Tibial nerve (tissue), 3 donors: ENCODE results near the gene SPRN.
"Not testable (repeated sequence)": the region's sequence is repeated elsewhere in the genome, so short reads cannot be mapped to it uniquely, and the experiment has no call there.

Experiments
- CTCF ChIP-seq, 5 experiments: fragments of 200-600 bp in 3 of 5; fragments of 450-650 bp in 2 of 5; sonication (generic) in 3 of 5; IDR thresholded peaks; one replicate each; pipeline ENCODE4 v1.5.1; 2016 to 2019; ENCODE audit warnings: antibody characterized with exemption in 5 of 5, mild to moderate bottlenecking in 3 of 5, moderate library complexity in 2 of 5
- POLR2A ChIP-seq, 2 donors: fragments of 450-650 bp; IDR thresholded peaks; one replicate each; pipeline ENCODE4 v1.6.1; 2017; ENCODE audit warnings: antibody characterized with exemption in 2 of 2, mild to moderate bottlenecking in 2 of 2, moderate library complexity in 2 of 2

DNA sequence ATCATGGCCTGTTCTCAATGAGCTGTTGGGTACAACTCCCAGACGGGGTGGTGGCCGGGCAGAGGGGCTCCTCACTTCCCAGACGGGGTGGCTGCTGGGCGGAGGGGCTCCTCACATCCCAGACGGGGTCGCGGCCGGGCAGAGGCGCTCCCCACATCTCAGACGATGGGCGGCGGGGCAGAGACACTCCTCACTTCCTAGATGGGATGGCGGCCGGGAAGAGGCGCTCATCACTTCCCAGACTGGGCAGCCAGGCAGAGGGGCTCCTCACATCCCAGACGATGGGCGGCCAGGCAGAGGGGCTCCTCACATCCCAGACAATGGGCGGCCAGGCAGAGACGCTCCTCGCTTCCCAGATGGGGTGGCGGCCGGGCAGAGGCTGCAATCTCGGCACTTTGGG is 10.0 kb downstream of the SPRN start:
- TF ChIP-seq CTCF, POLR2A (IDR thresholded peaks at IDR 0.05): not testable (repeated sequence)
